Thyroid gland (tissue), 4 donors: ENCODE measurements around the gene HMGCS1.
"Not testable (repeated sequence)": the region's sequence is repeated elsewhere in the genome, so short reads cannot be mapped to it uniquely, and the experiment has no call there.

Experiments used
- CTCF ChIP-seq, 6 experiments: fragments of 200-600 bp in 3 of 6; fragments of 450-650 bp in 3 of 6; sonication (generic) in 3 of 6; IDR thresholded peaks; one replicate each; pipeline ENCODE4 v1.5.1; 2016 to 2019; ENCODE audit warnings: antibody characterized with exemption in 6 of 6, mild to moderate bottlenecking in 2 of 6, inconsistent platforms in 1 of 6, moderate library complexity in 1 of 6
- POLR2A ChIP-seq, 2 donors: fragments of 450-650 bp; IDR thresholded peaks; one replicate each; pipeline ENCODE4 v1.6.1; 2017; ENCODE audit warnings: antibody characterized with exemption in 2 of 2, mild to moderate bottlenecking in 2 of 2, moderate library complexity in 1 of 2

- TF ChIP-seq CTCF, POLR2A (IDR thresholded peaks at IDR 0.05): not testable (repeated sequence)
Observed at GRCh38 chr5:43306954-43307353, 6.3 kb downstream of the HMGCS1 start.
